ENCODE data around the gene CCDC27. TPM values are rescaled to one million over a fixed set of nuclear protein-coding genes. Genes with fewer than 3 reads are reported as not detected.

Gene CCDC27
- not detected in 2 replicates for total RNA-seq

DNA sequence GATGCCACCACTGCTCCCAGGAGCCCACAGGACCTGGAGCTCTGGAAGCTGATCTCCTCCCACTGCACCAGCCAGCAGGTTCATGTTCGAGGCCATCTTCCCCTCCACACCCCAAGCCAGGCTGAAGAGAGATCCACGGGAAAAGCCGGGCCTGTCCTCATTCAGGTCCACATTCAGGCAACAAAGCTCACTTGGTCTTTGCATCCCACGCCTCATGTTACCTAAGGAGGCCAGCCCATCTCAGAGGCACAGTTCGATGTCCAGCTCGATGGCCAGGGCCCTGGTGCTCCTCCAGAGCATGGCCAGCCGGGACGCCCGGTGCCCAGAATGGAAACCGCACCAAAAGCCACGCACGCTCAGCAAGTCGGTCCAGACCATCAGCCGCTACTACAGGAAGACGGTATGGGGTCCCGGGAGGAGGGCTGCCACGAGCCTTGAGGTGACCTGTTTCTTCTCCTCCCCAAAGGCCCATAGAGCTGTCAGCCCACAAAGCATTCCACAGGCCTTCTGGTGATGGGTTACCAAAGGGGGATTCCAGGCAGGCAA lies at the start of gene CCDC27:
Gene CCDC27 (plus strand): TSS at position 51 of the 546 bp plus-strand sequence. CDS start 32 bp downstream, at position 83.

DNA sequence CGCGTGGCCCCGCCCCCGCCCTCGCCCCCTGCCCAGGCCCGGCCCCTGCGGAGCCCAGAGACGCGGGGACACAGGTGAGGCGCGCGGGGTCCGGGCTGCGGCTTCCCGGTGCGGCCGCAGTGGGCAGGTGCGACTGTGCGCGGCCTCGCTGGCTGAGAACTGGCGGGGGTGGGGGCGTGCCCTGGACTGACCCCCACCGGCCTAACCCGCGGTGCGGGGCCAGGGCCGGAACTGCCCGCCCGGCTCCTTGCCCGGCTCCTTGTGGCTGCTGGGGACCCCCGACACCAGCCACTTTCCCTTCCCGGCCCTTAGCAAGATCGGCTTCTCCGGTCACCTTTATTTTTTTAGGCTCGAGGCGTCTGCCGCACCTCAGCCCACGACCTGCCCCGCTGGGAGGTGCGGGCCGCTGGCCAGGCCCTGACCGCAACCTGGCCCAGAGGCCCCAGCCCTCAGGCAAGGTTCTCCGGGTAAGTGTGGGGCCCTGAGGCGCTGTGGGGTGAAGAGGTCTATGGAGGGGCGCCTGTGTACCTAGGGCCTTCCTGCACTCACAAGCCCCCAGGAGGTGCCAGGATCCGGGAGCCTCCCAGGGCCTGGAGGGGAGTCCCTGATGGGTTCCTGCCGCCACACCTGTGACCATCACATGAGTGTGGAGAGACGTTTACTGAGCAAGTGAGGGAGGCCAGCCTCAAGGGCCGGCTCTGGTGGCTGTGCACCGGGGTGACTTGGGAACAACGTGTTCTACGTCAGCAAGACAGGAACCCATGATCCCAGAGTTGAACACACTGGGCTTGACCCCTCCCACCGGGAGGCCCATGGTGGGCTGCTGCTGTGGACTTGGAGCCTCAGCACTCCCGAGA lies 20.7 kb downstream of the CCDC27 start, which contains the start of gene SMIM1:
Gene SMIM1 (plus strand): TSS at position 35 of the 857 bp plus-strand sequence. CDS start 2,625 bp downstream, outside the sequence.

GRCh38 chr1:3796215-3797061 lies 44.2 kb downstream of the CCDC27 start, which contains the start of gene LRRC47:
TSS of gene LRRC47 (minus strand) at chr1:3796498. CDS start at chr1:3796476, 22 bp downstream.

Other genes starting within 250 kb of the CCDC27 start
- gene MEGF6, start 140.9 kb upstream of the CCDC27 start, total RNA-seq: 1.2 and 1.3 TPM in 2 replicates
- 10.6 and 10.9 TPM in 2 replicates for gene TPRG1L, start 127.4 kb upstream of the CCDC27 start, total RNA-seq
- gene WRAP73, start 102.3 kb upstream of the CCDC27 start, total RNA-seq: 18.0 and 23.2 TPM in 2 replicates
- not detected in 2 replicates for gene TP73, start 99.9 kb upstream of the CCDC27 start, total RNA-seq
- 5.6 and 10.9 TPM in 2 replicates for gene SMIM1, start 20.3 kb downstream of the CCDC27 start, total RNA-seq
- 25.4 and 28.7 TPM in 2 replicates for gene LRRC47, start 44.0 kb downstream of the CCDC27 start, total RNA-seq
- 16.0 and 16.5 TPM in 2 replicates for gene CEP104, start 104.8 kb downstream of the CCDC27 start, total RNA-seq
- gene DFFB, start 105.0 kb downstream of the CCDC27 start, total RNA-seq: 7.7 and 9.2 TPM in 2 replicates
- 39.8 and 40.9 TPM in 2 replicates for gene C1orf174, start 147.8 kb downstream of the CCDC27 start, total RNA-seq